Sciatic nerve (tissue), 2 donors: Measurements from ENCODE around the gene ASPSCR1. TPM values are rescaled to one million over a fixed set of nuclear protein-coding genes. Genes with fewer than 3 reads are reported as not detected.
"Not testable (repeated sequence)": the region's sequence is repeated elsewhere in the genome, so short reads cannot be mapped to it uniquely, and the experiment has no call there.

ENCODE experiments used
- ATAC-seq: fragments of 200-7000 bp; cut with Tn5 transposase; one replicate; pipeline ENCODE4 v1.9.1; 2020; ENCODE audit warnings: mild to moderate bottlenecking, moderate library complexity
- DNase-seq: peaks from one replicate; pipeline ENCODE4 v3.0.0-alpha.2; 2020; ENCODE audit warnings: low spot score
- intact Hi-C: fragments of 100-400 bp; cut with DNase I; formaldehyde crosslinking; loops from one replicate; pipeline ENCODE4 v1.14.2; 2022
- total RNA-seq: library from RNA; stranded (reverse); fragmentation: NEBNext Ultra II Directional; extraction: Animal tissue kit (Norgen Biotek cat#: 25700); gene quantifications from one replicate; pipeline ENCODE4 v1.2.1, GENCODE V29; 2021
- donor health status: DM: no; HTN: no; CAD: no.
- donor health status: DM: no; HTN: no; CAD: no.

Gene ASPSCR1
- total RNA-seq, 1 donor from 2014 or later: 32.5 TPM

- DNase-seq (no peak), ATAC-seq (no peak)
- intact Hi-C loops: no loop called here
Measured at GRCh38 chr17:81973432-81973831, 4.0 kb upstream of the ASPSCR1 start.

- DNase-seq (no peak), ATAC-seq (peak; percentile 23)
- intact Hi-C loops: no loop called here
Measured at GRCh38 chr17:81976332-81977210, 858 bp upstream of the ASPSCR1 start.

GRCh38 chr17:81978524-81979298 is 1.3 kb downstream of the ASPSCR1 start:
- intact Hi-C loops: no loop called here

GRCh38 chr17:81980122-81980521 is 2.7 kb downstream of the ASPSCR1 start:
- no peak for ATAC-seq
- intact Hi-C loops: no loop called here

More at GRCh38 chr17:81978524-81979298, 1.3 kb downstream of the ASPSCR1 start:
- ATAC-seq (no peak), DNase-seq (no peak)

GRCh38 chr17:81980707-81981343 is 3.4 kb downstream of the ASPSCR1 start:
- intact Hi-C loops: no loop called here
- ATAC-seq (no peak), DNase-seq (no peak)

More at GRCh38 chr17:81980122-81980521, 2.7 kb downstream of the ASPSCR1 start:
- no peak for DNase-seq

GRCh38 chr17:81981511-81981910 is 4.1 kb downstream of the ASPSCR1 start:
- DNase-seq, intact Hi-C loops, ATAC-seq: not testable (repeated sequence)

GRCh38 chr17:81983011-81983638 is 5.7 kb downstream of the ASPSCR1 start:
- ATAC-seq (no peak), DNase-seq (no peak)
- intact Hi-C loops: no loop called here

- DNase-seq: no peak
- no peak for ATAC-seq
- intact Hi-C loops: no loop called here
Measured at GRCh38 chr17:81983639-81984373, 6.4 kb downstream of the ASPSCR1 start.

- ATAC-seq (peak; percentile 15), DNase-seq (no peak)
- intact Hi-C loops: no loop called here
Measured at GRCh38 chr17:81984773-81985410, 7.5 kb downstream of the ASPSCR1 start.

- DNase-seq: no peak
- intact Hi-C loops: no loop called here
- no peak for ATAC-seq
Measured at GRCh38 chr17:81986606-81987005, 9.2 kb downstream of the ASPSCR1 start.

GRCh38 chr17:81987161-81987770 is 9.8 kb downstream of the ASPSCR1 start:
- intact Hi-C loops: no loop called here
- no peak for DNase-seq
- no peak for ATAC-seq

- ATAC-seq (no peak), DNase-seq (no peak)
- intact Hi-C loops: no loop called here
Measured at GRCh38 chr17:81990836-81991683, 13.6 kb downstream of the ASPSCR1 start.

- intact Hi-C loops: no loop called here
- DNase-seq (peak; percentile 78), ATAC-seq (peak; percentile 59)
Measured at GRCh38 chr17:81991684-81992305, 14.4 kb downstream of the ASPSCR1 start.

GRCh38 chr17:81992306-81993102 is 15.1 kb downstream of the ASPSCR1 start:
- DNase-seq: no peak
- intact Hi-C loops: no loop called here
- ATAC-seq: no peak

GRCh38 chr17:81993729-81994592 is 16.5 kb downstream of the ASPSCR1 start:
- intact Hi-C loops: no loop called here

More at GRCh38 chr17:81993729-81994592, 16.5 kb downstream of the ASPSCR1 start:
- ATAC-seq: no peak
- no peak for DNase-seq
